ES-I3 (cell line): ENCODE data around the gene LRRC19.

Experiments
- H3K36me3 ChIP-seq: 2 replicates; pipeline ENCODE4 v1.6.1; 2013; ENCODE audit warnings: mild to moderate bottlenecking, low read length, control low read depth, moderate library complexity; ENCODE audit not compliant: insufficient read depth
- H3K4me1 ChIP-seq: 2 replicates; pipeline ENCODE4 v1.6.1; 2013; ENCODE audit warnings: mild to moderate bottlenecking, control low read depth, low read length; ENCODE audit not compliant: insufficient read depth
- H3K9ac ChIP-seq: 2 replicates; pipeline ENCODE4 v1.6.1; 2013; ENCODE audit warnings: low read depth, mild to moderate bottlenecking, low read length, moderate library complexity
- H3K9me3 ChIP-seq: 2 replicates; pipeline ENCODE4 v1.6.1; 2013; ENCODE audit warnings: mild to moderate bottlenecking, low read length, moderate library complexity; ENCODE audit not compliant: control insufficient read depth, insufficient read depth

Gene LRRC19

GRCh38 chr9:27005491-27005890, at the start of gene LRRC19:
Gene LRRC19 (minus strand): TSS chr9:27005672. CDS start chr9:26999694, 5,978 bp downstream.
- Histone ChIP-seq H3K9me3 (no peaks in the 10 kb centered on the region), H3K9ac (no peak within 1 kb of the TSS), H3K36me3 (no peaks in the 10 kb centered on the region; the same call in 1 of the 2 replicates), H3K4me1 (no peaks in the 10 kb centered on the region)

GRCh38 chr9:27054841-27055240, 49.4 kb upstream of the LRRC19 start:
- H3K9me3 ChIP-seq: no peaks in the 10 kb centered on the region
- H3K4me1 ChIP-seq: no peaks in the 10 kb centered on the region
- H3K9ac ChIP-seq: no peak overlapping the region
- H3K36me3 ChIP-seq: no peaks in the 10 kb centered on the region

DNA sequence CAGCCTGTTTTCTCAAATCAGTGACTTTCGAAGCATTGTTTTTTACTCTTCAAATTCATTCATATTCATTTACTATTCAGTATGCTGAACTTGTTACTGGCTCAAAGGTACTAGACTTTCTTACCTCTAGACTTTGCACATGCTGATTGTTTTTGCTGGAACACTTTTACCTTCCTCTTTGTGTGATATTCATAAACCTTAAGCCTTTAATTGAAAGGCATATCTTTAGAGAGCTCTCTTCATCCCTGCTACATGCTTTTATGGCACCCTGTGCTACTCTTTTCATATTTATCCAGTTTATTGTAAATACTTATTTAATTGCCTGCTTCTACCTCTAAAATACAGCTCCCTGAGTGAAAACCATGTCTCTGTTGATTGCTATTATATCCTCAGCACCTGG, 48.7 kb upstream of the LRRC19 start:
- H3K9me3 ChIP-seq: no peaks in the 10 kb centered on the region
- no peaks in the 10 kb centered on the region for H3K36me3 ChIP-seq
- H3K4me1 ChIP-seq: no peaks in the 10 kb centered on the region
- no peak overlapping the region for H3K9ac ChIP-seq

GRCh38 chr9:27053369-27054022, 48.0 kb upstream of the LRRC19 start:
- no peaks in the 10 kb centered on the region for H3K9me3 ChIP-seq
- no peaks in the 10 kb centered on the region for H3K4me1 ChIP-seq
- no peak overlapping the region for H3K9ac ChIP-seq
- H3K36me3 ChIP-seq: no peaks in the 10 kb centered on the region

DNA sequence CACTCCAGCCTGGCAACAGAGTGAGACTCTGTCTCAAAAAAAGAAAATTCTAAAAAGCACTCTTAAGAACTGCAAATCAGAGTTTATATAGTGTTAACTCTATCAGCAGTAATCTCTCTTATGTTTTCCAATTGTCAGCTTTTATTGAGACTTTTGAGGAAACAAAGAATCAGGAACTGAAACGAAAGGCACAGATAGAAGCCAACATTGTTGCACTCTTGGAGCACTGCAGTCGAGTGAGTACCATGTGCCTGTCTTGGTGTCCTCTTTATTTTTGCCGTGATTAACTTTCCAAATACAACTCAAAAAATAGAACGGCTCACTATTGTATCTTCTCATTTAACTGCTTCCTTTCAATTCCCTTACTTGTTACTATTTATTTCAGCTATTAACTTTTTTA, 41.7 kb upstream of the LRRC19 start:
- Histone ChIP-seq H3K36me3 (no peaks in the 10 kb centered on the region), H3K9me3 (no peaks in the 10 kb centered on the region)

DNA sequence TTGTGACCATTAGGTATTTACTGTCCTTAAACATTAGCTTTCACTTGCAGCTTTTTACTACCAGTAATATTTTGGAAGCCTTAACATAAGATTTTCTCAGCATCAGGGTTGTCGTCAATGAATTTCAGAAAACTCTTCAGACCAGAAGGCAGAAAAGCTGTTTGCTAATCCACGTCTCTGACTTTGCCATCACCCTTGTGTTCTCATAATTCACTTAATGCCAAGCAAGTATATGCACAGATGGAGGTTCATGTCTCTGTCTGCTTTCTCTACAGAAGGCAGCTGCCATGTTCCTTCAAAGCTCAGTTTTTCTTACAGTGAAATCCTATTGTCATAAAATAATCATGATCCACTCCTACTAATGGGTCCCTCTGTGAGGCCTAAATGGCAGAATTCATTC, 37.7 kb upstream of the LRRC19 start:
- no peaks in the 10 kb centered on the region for H3K9me3 ChIP-seq
- H3K4me1 ChIP-seq: no peaks in the 10 kb centered on the region
- no peak overlapping the region for H3K9ac ChIP-seq
- no peaks in the 10 kb centered on the region for H3K36me3 ChIP-seq

More for the DNA sequence above, 41.7 kb upstream of the LRRC19 start:
- no peaks in the 10 kb centered on the region for H3K4me1 ChIP-seq
- H3K9ac ChIP-seq: no peak overlapping the region

GRCh38 chr9:27042476-27042875, 37.0 kb upstream of the LRRC19 start:
- H3K4me1 ChIP-seq: no peaks in the 10 kb centered on the region
- H3K9me3 ChIP-seq: no peaks in the 10 kb centered on the region
- no peak overlapping the region for H3K9ac ChIP-seq
- H3K36me3 ChIP-seq: no peaks in the 10 kb centered on the region

GRCh38 chr9:27041746-27042145, 36.3 kb upstream of the LRRC19 start:
- no peaks in the 10 kb centered on the region for H3K4me1 ChIP-seq
- no peaks in the 10 kb centered on the region for H3K9me3 ChIP-seq
- H3K9ac ChIP-seq: no peak overlapping the region
- no peaks in the 10 kb centered on the region for H3K36me3 ChIP-seq

- H3K36me3 ChIP-seq: no peaks in the 10 kb centered on the region
Measured at GRCh38 chr9:27037499-27037898, 32.0 kb upstream of the LRRC19 start.

DNA sequence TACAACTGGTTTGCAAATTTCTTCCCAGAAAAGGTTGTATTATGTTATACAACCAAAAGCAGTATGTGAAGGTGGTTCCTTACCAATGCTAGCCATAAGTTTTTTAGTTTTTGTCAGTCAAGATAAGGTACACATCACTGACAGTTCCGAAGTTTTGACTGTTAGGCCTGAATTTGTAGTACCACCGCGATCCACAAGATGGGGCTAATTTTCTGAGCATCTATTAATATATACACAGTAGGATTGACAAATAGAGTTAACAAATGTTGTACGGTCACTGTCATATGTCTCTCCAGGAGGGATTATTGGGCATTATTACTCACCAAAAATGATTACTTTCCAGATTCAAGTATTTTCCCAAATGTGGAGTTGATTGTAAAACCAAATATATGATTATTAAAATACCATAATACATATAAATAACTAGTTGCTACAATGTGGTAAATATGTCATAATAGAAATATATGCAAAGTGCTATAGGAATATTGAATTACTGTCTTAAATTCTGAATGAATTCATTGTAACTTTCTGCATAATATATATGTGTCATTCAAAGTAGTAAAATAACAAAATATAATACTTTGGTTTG, 28.4 kb upstream of the LRRC19 start:
- no peaks in the 10 kb centered on the region for H3K9me3 ChIP-seq
- no peaks in the 10 kb centered on the region for H3K4me1 ChIP-seq
- H3K9ac ChIP-seq: no peak overlapping the region
- no peaks in the 10 kb centered on the region for H3K36me3 ChIP-seq

More at GRCh38 chr9:27037499-27037898, 32.0 kb upstream of the LRRC19 start:
- Histone ChIP-seq H3K9me3 (no peaks in the 10 kb centered on the region), H3K4me1 (no peaks in the 10 kb centered on the region), H3K9ac (no peak overlapping the region)

DNA sequence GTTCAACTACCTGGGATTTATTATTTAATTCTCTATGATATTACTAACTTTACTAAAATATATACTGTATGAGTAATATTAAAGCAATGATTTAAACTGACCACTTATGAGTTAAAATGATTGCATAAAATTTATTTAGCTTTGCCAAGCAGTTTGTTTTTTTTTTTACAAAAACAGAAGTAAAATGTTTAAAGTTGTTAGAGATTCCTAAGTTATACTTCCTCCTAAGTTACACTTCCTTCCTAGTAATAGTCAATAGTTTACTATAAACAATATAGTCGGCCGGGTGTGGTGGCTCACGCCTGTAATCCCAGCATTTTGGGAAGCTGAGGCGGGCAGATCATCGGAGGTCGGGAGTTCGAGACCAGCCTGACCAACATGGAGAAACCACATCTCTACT, 23.7 kb upstream of the LRRC19 start:
- H3K4me1 ChIP-seq: no peaks in the 10 kb centered on the region
- no peaks in the 10 kb centered on the region; the same call in 1 of the 2 replicates for H3K9me3 ChIP-seq
- no peak overlapping the region for H3K9ac ChIP-seq
- no peaks in the 10 kb centered on the region for H3K36me3 ChIP-seq

DNA sequence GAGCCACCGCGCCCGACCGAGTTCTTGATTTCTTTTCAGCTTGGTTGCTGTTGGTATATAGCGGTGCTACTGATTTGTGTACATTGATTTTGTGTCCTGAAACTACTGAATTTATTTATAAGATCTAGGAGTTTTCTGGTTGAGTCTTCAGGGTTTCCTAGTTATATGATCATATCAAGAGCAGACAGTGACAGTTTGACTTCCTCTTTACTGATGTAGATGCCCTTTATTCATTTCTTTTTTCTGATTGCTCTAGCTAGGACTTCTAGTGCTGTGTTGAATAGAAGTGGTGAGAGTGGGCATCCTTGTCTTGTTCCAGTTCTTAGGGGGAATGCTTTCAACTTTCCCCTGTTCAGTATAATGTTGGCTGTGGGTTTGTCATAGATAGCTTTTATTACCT, 17.4 kb upstream of the LRRC19 start:
- Histone ChIP-seq H3K9me3 (no peaks in the 10 kb centered on the region; the same call in 1 of the 2 replicates), H3K9ac (no peak overlapping the region), H3K36me3 (no peaks in the 10 kb centered on the region), H3K4me1 (no peaks in the 10 kb centered on the region)

DNA sequence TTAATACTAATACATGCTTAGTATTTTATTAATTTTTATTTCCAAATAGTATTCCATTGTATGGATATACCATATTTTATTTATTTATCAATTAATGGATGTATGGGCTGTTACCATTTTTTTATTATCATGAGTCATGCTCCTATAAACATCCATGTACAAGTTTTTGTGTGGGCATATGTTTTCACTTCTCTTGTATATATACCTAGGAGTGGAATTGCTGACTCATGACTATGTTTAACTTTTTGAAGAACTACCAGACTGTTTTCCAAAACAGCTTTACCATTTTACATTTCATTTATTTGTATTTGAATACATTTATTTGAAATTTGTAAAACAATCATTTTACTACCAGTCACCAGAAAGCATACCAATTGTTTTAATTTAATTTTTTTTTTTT, 14.1 kb upstream of the LRRC19 start:
- Histone ChIP-seq H3K9me3 (no peaks in the 10 kb centered on the region; the same call in 1 of the 2 replicates), H3K9ac (no peak overlapping the region), H3K36me3 (no peaks in the 10 kb centered on the region), H3K4me1 (no peaks in the 10 kb centered on the region)

DNA sequence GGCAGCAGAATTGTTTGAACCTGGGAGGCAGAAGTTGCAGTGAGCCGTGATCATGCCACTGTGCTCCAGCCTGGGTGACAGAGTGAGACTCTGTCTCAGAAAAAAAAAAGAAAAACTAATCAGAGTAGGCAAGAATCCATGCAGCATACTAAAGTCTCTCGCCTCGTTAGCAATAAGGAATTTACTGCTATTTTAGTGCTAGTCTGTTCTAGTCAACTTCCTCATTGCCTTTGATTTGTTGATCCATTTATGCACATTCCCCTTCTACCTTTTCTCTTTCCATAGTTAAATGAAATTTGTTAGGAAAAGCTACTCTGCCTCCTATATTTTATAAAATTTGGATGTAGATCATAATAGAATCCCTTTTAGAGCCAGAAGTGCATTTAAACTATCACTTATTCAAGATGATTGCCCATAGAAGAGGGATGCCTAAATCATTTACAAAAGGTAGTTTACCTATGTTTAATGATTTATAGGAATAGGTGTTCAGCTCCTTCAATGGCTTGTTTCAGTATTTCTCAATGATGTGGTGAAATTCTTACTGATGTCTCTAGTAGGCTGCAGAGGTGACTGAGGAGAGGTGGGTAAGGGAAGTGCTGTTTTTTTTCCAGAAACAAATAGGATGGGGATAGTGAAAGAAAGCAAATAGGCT, 1.9 kb downstream of the LRRC19 start:
- Histone ChIP-seq H3K4me1 (no peaks in the 10 kb centered on the region), H3K9me3 (no peaks in the 10 kb centered on the region), H3K36me3 (no peaks in the 10 kb centered on the region; the same call in 1 of the 2 replicates), H3K9ac (no peak overlapping the region)

- Histone ChIP-seq H3K9me3 (no peaks in the 10 kb centered on the region), H3K36me3 (no peaks in the 10 kb centered on the region), H3K4me1 (no peaks in the 10 kb centered on the region), H3K9ac (no peak overlapping the region)
Measured at GRCh38 chr9:26995810-26996209, 9.7 kb downstream of the LRRC19 start.
